Neutrophil (primary cell): ENCODE data around the gene PSMB5.

Experiments used
- H3K27ac ChIP-seq: fragments of 200-600 bp; sonication (generic); 2 replicates; pipeline ENCODE4 v1.5.1; 2016; ENCODE audit warnings: mild to moderate bottlenecking, moderate library complexity
- H3K27me3 ChIP-seq: fragments of 200-600 bp; sonication (generic); 2 replicates; pipeline ENCODE4 v1.6.0; 2016; ENCODE audit warnings: mild to moderate bottlenecking
- H3K36me3 ChIP-seq: fragments of 200-600 bp; sonication (generic); 2 replicates; pipeline ENCODE4 v1.5.1; 2017
- H3K4me1 ChIP-seq, 2 experiments: fragments of 200-600 bp in 1 of 2; sonication (generic) in 1 of 2; 1 replicate in 1 of 2; 2 replicates in 1 of 2; pipeline versions ENCODE4 v1.5.1 to v1.6.1; 2013 to 2016; ENCODE audit warnings: low read depth in 1 of 2, low read length in 1 of 2, mild to moderate bottlenecking in 1 of 2, moderate library complexity in 1 of 2; ENCODE audit not compliant: control insufficient read depth in 1 of 2, insufficient read depth in 1 of 2
- H3K4me3 ChIP-seq, 2 experiments: fragments of 200-600 bp in 1 of 2; sonication (generic) in 1 of 2; 1 replicate in 1 of 2; 2 replicates in 1 of 2; pipeline ENCODE4 v1.5.1; 2013 to 2016; ENCODE audit warnings: low read depth in 1 of 2, low read length in 1 of 2, mild to moderate bottlenecking in 1 of 2, moderate library complexity in 1 of 2
- H3K9me3 ChIP-seq: fragments of 200-600 bp; sonication (generic); 2 replicates; pipeline ENCODE4 v1.5.1; 2016
- TF ChIP-seq, protein P1 (sequence below): fragments of 200-600 bp; sonication (generic); IDR thresholded peaks from 2 replicates; pipeline ENCODE4 v1.5.1; 2016; ENCODE audit warnings: antibody characterized with exemption

Gene PSMB5

DNA sequence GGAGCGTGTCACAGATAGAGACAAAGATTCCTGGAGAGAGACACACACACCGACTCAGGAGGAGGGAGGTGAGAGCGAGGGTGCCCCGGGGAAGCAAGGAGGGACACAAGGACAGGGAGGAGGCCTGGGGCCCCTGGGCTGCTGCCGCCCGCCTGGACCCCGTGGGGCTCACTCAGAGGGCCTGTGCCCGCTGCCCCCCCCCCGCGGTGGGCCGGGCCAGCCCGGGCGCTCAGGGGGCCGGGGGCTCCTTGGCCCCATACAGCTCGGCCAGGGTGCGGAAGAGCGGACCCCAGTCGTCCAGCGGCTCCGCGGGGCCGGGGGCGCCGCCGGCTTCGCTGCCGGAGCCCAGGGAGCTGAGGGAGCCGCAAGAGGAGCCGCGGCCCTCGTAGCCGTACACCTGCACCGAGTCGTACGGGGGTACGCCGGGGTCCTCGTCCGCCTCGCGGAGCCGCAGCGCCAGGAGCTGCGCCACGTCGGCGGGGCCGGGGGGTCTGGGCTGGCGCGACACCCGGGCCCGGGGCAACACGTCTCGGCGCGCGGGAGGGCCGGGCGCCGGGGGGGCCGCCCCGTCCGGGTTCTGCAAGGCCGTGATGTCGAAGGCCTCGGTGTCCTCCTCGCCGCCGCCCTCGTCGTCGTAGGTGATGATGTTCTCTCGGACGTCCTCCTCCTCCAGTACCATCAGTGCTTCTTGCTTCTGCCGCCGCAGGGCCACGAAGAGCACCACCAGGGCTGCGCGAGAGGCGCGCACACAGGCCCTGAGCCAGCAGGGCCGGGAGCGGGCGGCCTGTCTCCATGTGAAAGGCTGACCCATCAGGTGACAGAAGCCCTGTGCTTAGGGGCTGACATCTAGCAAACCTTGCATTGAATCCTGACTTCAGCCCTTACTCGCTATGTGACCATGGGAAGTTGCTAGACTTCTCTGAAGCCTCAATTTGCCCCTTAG lies 13.3 kb upstream of the PSMB5 start:
- no peaks in the 10 kb centered on the region for H3K36me3 ChIP-seq
- H3K9me3 ChIP-seq = no peaks in the 10 kb centered on the region
- H3K4me1 ChIP-seq = peaks cover 0 to 8% of the 10 kb centered on the region in 2 experiments
- H3K27me3 ChIP-seq = peaks cover 6% of the 10 kb centered on the region
- H3K4me3 ChIP-seq = no peak overlapping the region
- TF ChIP-seq, protein P1, sequence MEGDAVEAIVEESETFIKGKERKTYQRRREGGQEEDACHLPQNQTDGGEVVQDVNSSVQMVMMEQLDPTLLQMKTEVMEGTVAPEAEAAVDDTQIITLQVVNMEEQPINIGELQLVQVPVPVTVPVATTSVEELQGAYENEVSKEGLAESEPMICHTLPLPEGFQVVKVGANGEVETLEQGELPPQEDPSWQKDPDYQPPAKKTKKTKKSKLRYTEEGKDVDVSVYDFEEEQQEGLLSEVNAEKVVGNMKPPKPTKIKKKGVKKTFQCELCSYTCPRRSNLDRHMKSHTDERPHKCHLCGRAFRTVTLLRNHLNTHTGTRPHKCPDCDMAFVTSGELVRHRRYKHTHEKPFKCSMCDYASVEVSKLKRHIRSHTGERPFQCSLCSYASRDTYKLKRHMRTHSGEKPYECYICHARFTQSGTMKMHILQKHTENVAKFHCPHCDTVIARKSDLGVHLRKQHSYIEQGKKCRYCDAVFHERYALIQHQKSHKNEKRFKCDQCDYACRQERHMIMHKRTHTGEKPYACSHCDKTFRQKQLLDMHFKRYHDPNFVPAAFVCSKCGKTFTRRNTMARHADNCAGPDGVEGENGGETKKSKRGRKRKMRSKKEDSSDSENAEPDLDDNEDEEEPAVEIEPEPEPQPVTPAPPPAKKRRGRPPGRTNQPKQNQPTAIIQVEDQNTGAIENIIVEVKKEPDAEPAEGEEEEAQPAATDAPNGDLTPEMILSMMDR = no peak
- H3K27ac ChIP-seq = no peak overlapping the region

DNA sequence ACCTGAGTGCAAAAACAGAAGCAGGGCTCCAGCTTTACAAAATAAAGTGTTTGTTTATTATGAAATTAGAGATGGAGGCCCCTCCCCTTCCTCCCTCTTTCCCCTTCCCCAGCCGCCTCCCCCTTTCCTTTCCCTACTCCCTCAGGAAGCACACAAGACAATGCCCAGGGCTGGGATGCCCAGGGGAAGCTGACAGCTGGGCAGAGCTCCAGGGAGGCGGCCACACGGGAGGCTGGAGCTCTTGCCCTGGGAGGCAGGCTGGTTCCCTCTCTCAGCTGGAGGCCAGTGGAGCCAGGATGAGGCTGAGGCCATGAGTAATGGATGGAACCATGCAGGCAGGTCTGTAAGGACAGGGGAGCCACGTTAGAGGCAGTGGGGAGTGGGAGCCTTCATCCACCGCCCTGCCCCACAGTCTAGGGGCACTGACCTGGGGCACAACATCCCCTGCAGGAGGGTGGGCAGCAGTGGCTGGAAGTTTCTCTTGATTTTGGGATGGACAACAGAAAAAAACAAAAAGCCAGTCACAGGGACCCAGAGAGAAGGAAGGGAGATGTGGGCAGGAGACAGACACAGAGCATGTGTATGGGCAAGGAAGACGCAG lies 12.4 kb upstream of the PSMB5 start:
- TF ChIP-seq, protein P1 = no peak
- Histone ChIP-seq H3K27me3 (peaks cover 6% of the 10 kb centered on the region), H3K27ac (no peak overlapping the region), H3K36me3 (no peaks in the 10 kb centered on the region), H3K4me1 (peaks cover 0 to 8% of the 10 kb centered on the region in 2 experiments), H3K4me3 (no peak overlapping the region), H3K9me3 (no peaks in the 10 kb centered on the region)

DNA sequence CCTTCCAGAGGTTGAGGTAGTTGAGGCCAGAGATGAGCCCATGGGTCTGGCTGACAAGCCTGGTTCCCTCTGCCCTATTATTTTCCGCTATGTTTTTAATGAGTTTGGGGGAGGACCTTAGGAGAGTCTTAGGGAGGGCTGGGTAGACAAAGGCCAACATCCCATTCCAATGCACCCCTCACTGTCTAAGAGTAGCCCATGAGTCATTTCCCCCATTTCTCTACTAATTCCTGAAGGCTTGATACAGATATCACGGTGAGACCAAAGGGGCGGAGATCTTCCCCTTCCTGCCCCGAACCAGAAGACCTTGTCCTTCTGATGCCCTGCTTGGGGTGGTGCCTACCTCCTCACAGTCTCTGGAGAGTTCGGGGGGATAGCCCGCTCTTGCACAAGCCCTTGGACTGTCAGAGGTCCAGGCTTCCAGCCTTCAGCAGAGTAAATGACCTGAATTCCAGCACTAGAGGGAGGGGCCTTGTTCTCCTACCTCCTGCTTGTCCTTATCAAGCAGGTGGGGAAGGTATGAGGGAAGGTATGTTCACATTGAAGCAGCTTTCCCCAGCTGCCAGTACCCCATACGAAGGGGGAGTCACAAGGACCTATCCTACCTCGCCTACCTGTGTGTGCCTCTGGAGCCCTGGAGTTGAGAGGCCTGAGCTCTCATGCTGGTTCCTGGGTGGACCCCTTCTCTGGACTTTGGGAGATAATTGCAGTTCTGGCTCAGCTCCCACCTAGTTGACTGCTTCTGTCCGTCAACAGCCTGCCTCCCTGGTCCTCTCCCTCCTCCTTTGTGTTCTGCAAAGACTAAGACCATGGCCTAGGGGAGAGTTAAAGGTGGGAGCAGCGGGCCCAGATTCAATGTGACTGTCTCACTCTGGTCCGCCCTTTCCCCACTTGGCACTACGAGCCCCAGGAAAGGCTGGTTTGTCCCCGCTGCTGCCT lies 11.0 kb upstream of the PSMB5 start:
- Histone ChIP-seq H3K36me3 (no peaks in the 10 kb centered on the region), H3K27ac (no peak overlapping the region), H3K4me3 (no peak overlapping the region), H3K27me3 (peaks cover 6% of the 10 kb centered on the region), H3K9me3 (no peaks in the 10 kb centered on the region), H3K4me1 (no peaks in the 10 kb centered on the region)
- TF ChIP-seq, protein P1 = no peak

DNA sequence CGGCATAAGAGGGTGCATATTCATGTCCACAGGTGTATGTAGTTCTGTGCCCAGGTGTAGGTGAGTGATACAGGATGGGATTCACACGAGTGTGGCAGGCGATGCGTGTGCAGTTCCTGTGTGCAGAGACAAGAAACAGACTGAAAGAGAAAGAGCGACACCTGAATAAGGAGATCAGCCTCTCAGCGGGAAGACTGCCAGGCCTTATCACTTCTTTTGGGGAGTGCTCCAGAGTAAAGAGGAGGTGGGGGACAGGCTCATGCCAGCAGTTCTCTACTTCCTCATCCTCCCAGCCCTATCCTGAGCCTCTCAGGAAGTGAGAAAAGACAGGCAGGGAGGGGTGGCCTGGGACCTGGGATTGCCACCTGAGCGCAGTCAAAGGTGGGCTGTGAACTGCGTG lies 10.1 kb upstream of the PSMB5 start:
- Histone ChIP-seq H3K4me3 (no peak overlapping the region), H3K27ac (no peak overlapping the region), H3K36me3 (no peaks in the 10 kb centered on the region), H3K9me3 (no peaks in the 10 kb centered on the region), H3K4me1 (no peaks in the 10 kb centered on the region), H3K27me3 (peaks cover 6% of the 10 kb centered on the region)
- TF ChIP-seq, protein P1 = no peak

DNA sequence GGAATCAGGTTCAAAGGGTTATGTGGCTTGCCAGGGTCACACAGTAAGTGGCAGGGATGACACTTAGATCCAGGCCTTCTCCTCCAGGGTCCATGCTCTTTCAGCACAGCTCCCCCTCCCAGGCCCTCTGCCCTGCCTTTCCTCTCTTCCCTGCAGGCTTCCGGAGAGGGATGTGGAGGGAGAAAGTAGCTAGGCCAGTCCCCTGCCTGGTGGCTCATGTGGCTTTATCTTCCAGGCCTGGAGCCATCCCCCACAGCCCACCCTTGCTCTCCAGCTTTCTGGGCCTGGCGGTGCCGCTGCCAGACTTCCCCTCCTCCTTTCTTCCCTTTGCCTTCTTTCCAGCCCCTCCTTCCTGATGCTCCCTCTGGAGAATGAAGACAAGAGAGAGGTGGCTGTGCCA lies 9.1 kb upstream of the PSMB5 start:
- Histone ChIP-seq H3K4me1 (no peaks in the 10 kb centered on the region), H3K27ac (no peak overlapping the region), H3K36me3 (no peaks in the 10 kb centered on the region), H3K27me3 (peaks cover 6% of the 10 kb centered on the region), H3K4me3 (no peak overlapping the region), H3K9me3 (no peaks in the 10 kb centered on the region)
- TF ChIP-seq, protein P1 = no peak
